Muscle of leg (tissue), 11 donors: ENCODE measurements around the gene THSD4. TPM values are rescaled to one million over a fixed set of nuclear protein-coding genes. Genes with fewer than 3 reads are reported as not detected.
A peak's percentile ranks its signal among the peaks of the same experiment; 100 is the strongest.

ENCODE experiments used
- DNase-seq: peaks from one replicate; pipeline ENCODE4 v3.0.0; 2013
- H3K27ac ChIP-seq: one replicate; pipeline ENCODE4 v1.5.1; 2013; ENCODE audit warnings: mild to moderate bottlenecking, low read length, control low read depth
- H3K27me3 ChIP-seq: one replicate; pipeline ENCODE4 v1.6.1; 2013; ENCODE audit warnings: low read length; ENCODE audit not compliant: control insufficient read depth, insufficient read depth
- H3K36me3 ChIP-seq: one replicate; pipeline ENCODE4 v1.6.1; 2013; ENCODE audit warnings: low read length; ENCODE audit not compliant: control insufficient read depth, insufficient read depth
- H3K4me1 ChIP-seq: one replicate; pipeline ENCODE4 v1.6.1; 2013; ENCODE audit warnings: low read length; ENCODE audit not compliant: control insufficient read depth, insufficient read depth
- H3K4me3 ChIP-seq: one replicate; pipeline ENCODE4 v1.5.1; 2013; ENCODE audit warnings: low read length, control low read depth
- H3K9me3 ChIP-seq: replicated peaks from 2 replicates; pipeline ENCODE4 v1.6.1; 2013; ENCODE audit warnings: low read depth, low read length; ENCODE audit not compliant: control insufficient read depth
- WGBS: methylation state at CpG from one replicate; pipeline ENCODE4 v1.1.5; 2013; ENCODE audit warnings: missing lambda C conversion rate; ENCODE audit not compliant: insufficient coverage; 5-methylcytosine and 5-hydroxymethylcytosine counted together
- polyA plus RNA-seq, 8 donors: library from polyadenylated mRNA; unstranded; fragments of 120-200 nt; gene quantifications; one replicate each; pipeline versions ENCODE4 v1.2.1 to v1.2.3, GENCODE V29; 2013; ENCODE audit warnings: inconsistent platforms in 1 of 8, low replicate concordance in 1 of 8; ENCODE audit not compliant: insufficient read length in 8 of 8, insufficient read depth in 1 of 8
- total RNA-seq: library from RNA; stranded (reverse); fragments of 120-200 nt; gene quantifications from one replicate; pipeline ENCODE4 v1.2.4, GENCODE V29; 2013

The THSD4 gene
- total and polyA plus RNA-seq, 9 donors = 17.6 to 33.8 (median 25.5) TPM

DNA sequence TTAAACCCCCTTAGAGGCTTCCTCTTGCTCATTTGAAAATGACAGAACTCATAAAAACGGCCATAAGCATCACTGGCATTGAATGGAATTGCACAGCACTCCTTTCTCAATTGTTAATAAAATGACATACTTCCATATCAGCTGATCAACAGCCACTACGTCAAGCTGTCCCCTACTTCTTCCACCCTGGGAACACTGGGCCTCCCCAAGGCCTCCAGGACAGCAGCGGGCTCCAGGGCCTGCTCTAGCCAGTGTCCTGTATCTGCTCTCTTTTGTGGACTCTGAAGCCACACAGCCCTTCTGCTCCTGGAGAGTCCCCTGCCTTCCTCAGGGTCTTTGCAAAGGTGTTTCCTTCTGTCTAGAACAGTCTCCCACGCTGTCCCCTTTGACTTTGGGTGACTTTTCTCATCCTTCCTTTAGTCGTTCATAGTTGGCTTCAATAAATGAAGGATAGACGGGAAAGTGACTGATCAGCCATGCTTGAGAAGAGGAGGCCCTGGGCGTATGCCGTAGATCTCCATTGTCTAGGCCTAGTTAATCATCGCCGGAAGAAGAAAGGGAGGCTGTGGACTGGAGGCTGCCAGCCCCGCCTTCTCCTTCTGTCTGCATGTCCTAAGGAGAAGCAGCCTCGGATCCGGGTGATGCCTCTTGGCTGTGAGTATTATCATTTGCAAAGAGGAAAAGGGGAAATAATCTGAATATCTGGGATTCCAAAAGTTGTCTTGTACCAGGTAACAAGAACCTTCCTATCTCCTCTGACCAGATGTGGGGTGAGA lies 4.7 kb upstream of the THSD4 start:
- Histone ChIP-seq H3K27me3 (no peaks in the 10 kb centered on the region), H3K4me1 (peaks cover 5% of the 10 kb centered on the region), H3K36me3 (no peaks in the 10 kb centered on the region), H3K4me3 (no peak overlapping the region), H3K9me3 (no peaks in the 10 kb centered on the region), H3K27ac (no peak overlapping the region)
- 88% methylated on average over 8 of the region's 13 CpGs for WGBS
- DNase-seq = no peak

DNA sequence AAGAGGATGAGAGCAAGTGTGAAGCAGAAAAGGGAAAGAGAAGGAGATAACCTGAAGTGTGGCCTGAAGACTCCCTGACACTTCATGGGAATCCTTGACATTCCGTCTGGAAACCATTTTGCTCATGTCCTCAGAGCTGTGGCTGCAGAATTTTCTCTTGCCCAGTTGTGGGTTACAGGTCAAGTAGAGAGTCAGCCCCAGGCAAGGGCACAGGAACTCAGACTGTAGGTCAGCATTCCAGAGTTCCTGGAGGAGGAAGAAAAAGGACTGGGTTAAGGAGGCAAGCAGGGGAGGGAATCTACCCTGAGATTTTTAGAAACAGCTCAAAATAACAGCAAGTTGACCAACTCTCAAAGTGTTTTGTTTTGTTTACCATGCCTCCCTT lies 4.1 kb upstream of the THSD4 start:
- 88% methylated on average over 1 of the region's 1 CpG for WGBS
- Histone ChIP-seq H3K4me1 (peaks cover 7% of the 10 kb centered on the region), H3K36me3 (no peaks in the 10 kb centered on the region), H3K27me3 (peaks cover 5% of the 10 kb centered on the region), H3K9me3 (no peaks in the 10 kb centered on the region), H3K4me3 (no peak overlapping the region), H3K27ac (no peak overlapping the region)
- DNase-seq = no peak

DNA sequence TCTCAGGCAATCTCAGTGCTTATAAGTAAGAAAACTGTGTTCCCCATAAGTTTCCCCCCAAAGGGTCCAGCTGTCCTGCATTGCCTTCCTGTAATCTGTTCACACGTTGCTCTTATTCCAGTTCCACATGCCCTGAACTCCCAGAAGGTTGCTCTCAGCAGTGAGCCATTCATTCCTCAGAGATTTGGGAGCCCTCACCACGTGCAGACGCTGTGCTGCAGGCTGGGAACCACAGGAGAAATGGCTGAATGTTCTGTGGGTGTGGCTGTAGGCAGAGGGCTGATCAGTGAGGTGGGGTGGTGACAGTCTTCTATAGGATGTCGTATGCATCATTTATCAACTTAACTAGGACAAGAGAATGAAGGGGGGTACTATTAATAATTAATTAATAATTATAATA lies 3.3 kb upstream of the THSD4 start:
- DNase-seq = no peak
- H3K4me1 ChIP-seq = peaks cover 13% of the 10 kb centered on the region
- no peaks in the 10 kb centered on the region for H3K36me3 ChIP-seq
- H3K9me3 ChIP-seq = no peaks in the 10 kb centered on the region
- no peak overlapping the region for H3K27ac ChIP-seq
- no peak overlapping the region for H3K4me3 ChIP-seq
- 20% methylated on average over 1 of the region's 4 CpGs for WGBS
- H3K27me3 ChIP-seq = peaks cover 11% of the 10 kb centered on the region

DNA sequence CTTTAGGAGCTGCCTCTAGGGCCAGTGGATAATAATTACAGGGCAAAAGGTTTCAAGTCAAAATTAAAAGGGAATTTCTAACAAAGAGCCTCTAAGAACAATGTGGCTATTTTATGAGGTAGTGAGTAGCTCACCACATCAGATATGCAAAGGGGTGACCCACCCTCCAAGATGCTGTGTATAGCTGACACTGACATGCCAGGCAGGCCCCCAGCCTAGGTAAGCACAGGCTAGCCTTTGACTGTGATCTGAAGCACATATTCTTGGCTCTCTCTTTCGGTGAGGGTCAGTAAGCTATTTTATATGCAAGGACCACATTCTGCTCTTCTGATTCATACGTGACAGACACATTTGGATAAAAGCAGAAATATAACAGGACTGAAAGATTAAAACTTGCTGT lies 2.8 kb upstream of the THSD4 start:
- WGBS = no CpG with 5 or more reads among the region's 2 CpGs
- no peaks in the 10 kb centered on the region for H3K9me3 ChIP-seq
- no peak overlapping the region for H3K4me3 ChIP-seq
- peaks cover 14% of the 10 kb centered on the region for H3K4me1 ChIP-seq
- DNase-seq = no peak
- no peak overlapping the region for H3K27ac ChIP-seq
- H3K36me3 ChIP-seq = no peaks in the 10 kb centered on the region
- peaks cover 13% of the 10 kb centered on the region for H3K27me3 ChIP-seq

DNA sequence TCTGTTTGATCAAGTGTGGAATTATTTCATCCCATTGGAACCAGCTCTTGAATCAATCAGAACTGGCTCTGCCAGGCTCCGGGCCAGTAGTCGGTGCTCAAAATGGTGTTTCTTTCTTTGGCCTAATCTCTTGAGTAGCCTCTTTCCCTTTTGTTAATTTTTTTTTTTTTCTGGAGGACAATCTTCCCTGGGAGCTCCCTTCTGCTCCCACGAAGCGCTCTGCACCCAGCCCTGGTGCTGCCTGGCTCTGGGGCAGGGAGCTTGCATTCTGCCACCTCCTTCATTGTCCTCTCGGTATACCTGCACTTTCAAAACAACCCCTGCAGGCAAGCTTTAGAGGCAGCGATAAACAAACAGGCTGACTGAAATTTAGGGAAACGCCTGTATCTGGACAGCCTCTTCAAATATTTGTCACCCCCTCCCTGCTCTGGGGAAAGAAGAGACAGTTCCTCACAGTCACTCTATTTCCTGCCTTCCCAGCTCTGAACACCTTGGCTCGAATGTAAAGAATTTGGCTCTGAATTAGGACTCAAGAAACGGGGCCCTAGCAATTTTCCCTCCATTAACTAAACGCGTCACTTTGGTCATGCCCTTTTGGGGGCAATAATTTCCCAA lies 1.1 kb upstream of the THSD4 start:
- H3K27ac ChIP-seq = no peak overlapping the region
- H3K4me3 ChIP-seq = no peak overlapping the region
- H3K27me3 ChIP-seq = peaks cover 17% of the 10 kb centered on the region
- no peaks in the 10 kb centered on the region for H3K9me3 ChIP-seq
- H3K36me3 ChIP-seq = peaks cover under 1% of the 10 kb centered on the region
- DNase-seq = peak; percentile 20
- WGBS = 80% methylated on average over 1 of the region's 11 CpGs
- H3K4me1 ChIP-seq = peaks cover 14% of the 10 kb centered on the region

DNA sequence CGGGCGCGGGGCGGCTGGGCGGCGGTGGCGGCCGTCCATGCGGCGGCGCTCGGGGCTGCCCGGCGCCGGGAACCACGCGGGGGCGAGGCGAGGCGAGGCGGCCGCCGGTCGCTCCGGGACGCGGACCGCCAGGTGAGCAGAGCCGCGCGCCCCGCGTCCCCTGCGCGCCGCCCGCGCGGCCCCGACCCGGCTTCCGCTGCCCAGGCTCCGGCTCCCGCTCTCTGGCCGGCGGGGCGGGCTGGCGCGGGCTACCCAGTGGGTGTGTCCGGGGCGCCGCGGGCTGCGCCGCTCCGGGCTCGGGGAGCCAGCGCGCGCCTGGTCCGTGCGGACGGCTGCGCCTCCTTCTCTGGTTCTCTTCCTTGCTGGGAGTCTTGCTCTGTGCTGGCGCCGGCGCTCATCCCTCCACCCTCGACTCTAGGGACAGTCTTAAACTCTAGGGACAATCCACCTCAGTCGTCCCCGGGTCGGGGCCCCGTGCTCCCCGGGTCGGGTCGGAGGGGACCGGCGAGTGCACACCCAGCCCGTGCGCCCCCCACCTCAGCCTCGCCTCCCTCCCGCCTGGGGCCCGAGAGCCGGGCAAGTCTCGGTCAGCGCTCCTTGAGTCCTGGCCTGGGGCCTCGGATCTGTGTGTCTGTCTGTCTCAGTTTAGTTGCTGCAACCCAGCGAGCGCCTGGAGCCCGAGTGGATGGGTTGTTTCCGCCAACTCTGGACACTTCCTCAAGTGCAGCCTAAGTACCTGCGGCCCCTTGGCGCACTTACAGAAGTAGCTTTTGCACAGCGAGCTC lies 488 bp downstream of the THSD4 start:
- peaks cover 17% of the 10 kb centered on the region for H3K27me3 ChIP-seq
- under 1% methylated on average over 82 of the region's 93 CpGs for WGBS
- peak overlapping the region; percentile 47 for H3K27ac ChIP-seq
- H3K4me3 ChIP-seq = peak overlapping the region; percentile 68
- peak; percentile 71 for DNase-seq
- peaks cover 27% of the 10 kb centered on the region for H3K4me1 ChIP-seq
- H3K36me3 ChIP-seq = peaks cover 3% of the 10 kb centered on the region
- no peaks in the 10 kb centered on the region for H3K9me3 ChIP-seq

DNA sequence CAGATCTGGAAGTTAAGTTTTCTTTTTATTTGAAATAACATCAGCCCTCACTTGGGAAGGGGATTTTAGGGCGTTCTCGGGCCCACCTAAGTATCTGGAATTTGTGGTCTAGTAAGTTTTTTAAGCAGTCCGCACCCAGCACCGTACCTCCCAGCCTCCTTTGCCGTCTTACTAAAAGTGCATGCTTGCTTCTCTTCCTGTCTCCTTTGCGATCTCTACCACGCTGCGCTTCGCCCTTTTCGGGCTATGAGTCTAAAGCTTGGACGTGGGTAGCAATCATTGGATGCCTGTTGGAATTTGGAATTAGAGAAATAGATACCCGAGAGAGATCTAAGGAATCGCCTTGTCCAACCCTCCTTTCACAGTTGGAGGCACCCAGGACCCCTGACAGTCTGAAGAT lies 1.1 kb downstream of the THSD4 start:
- DNase-seq = peak; percentile 18
- Histone ChIP-seq H3K27ac (peak overlapping the region; percentile 47), H3K36me3 (peaks cover 3% of the 10 kb centered on the region), H3K27me3 (peaks cover 17% of the 10 kb centered on the region), H3K4me3 (peak overlapping the region; percentile 68), H3K4me1 (peaks cover 33% of the 10 kb centered on the region), H3K9me3 (no peaks in the 10 kb centered on the region)
- no CpG with 5 or more reads among the region's 13 CpGs for WGBS

DNA sequence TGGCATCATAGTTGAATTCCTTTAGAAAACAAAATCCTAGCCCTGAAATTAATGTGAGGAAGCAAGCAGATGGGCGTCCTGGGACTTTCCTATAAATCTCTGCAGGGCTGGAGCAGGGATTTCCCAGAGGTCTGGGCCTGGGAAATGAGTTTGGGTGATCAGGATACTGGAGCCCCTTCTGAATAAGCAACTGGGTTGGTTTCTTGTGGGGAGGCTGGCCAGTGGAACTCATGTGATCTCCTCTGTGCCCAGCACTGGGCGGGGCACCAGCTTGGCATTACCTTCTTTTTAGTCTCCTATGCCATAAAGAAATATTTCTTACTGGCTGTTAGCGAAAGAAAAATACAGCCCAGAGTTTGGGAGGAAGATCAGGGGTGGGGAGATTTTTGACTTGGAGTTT lies 1.7 kb downstream of the THSD4 start:
- H3K4me1 ChIP-seq = peaks cover 39% of the 10 kb centered on the region
- no peaks in the 10 kb centered on the region for H3K9me3 ChIP-seq
- H3K36me3 ChIP-seq = peaks cover 3% of the 10 kb centered on the region
- DNase-seq = peak; percentile 24
- H3K27ac ChIP-seq = peak overlapping the region; percentile 13
- WGBS = 60% methylated on average over 1 of the region's 3 CpGs
- H3K4me3 ChIP-seq = no peak overlapping the region
- peaks cover 17% of the 10 kb centered on the region for H3K27me3 ChIP-seq

DNA sequence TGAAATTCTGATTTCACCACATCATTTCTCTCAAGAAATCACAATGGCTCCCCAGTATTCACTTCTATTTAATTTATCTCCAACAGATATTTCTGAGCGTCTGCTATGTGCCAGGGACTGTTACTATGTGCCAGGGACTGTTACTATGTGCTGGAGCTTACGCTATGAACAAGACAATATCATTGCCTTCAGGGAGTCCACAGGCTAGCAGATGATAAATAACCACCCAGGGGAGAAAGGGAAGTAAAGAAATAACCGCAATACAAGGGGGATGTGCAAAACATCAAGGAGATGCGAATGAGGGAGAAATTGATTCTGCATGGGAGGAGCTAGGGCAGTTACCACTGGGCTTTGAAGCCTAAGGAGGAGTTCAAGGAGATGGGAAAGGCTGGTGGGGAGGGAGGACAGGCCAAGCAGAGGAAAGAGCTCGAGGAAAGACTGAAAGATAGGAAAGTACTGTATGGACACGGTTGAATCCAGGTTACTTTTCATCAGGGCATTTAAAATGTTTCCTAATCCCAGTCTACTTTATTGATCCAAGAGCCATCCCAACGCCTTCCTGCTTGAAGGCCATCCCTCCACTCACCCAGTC lies 2.5 kb downstream of the THSD4 start:
- no peak for DNase-seq
- no peaks in the 10 kb centered on the region for H3K9me3 ChIP-seq
- H3K4me3 ChIP-seq = no peak overlapping the region
- no peak overlapping the region for H3K27ac ChIP-seq
- 89% methylated on average over 5 of the region's 7 CpGs for WGBS
- peaks cover 40% of the 10 kb centered on the region for H3K4me1 ChIP-seq
- H3K36me3 ChIP-seq = peaks cover 3% of the 10 kb centered on the region
- peaks cover 17% of the 10 kb centered on the region for H3K27me3 ChIP-seq

DNA sequence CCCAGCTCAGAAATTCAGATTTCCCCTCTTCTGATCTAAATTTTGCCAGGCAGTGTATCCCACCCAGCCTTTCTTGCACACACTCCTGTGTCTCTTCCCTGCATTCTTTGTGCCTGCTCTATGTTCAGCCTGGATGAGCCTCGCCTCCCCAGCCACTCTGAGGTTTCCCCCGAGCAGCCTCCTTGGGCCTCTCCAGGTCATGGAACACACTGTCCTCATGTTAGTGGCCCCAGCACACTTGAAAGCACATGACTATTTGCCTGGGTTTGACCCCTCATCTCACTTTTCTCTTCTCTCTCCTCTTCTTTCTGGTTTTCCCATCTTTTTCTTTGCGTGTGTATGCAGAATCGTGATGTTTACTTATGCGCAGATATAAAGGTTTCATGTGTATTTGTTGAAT lies 3.1 kb downstream of the THSD4 start:
- peaks cover 3% of the 10 kb centered on the region for H3K36me3 ChIP-seq
- H3K9me3 ChIP-seq = no peaks in the 10 kb centered on the region
- peaks cover 17% of the 10 kb centered on the region for H3K27me3 ChIP-seq
- no peak for DNase-seq
- 72% methylated on average over 2 of the region's 5 CpGs for WGBS
- H3K4me1 ChIP-seq = peaks cover 45% of the 10 kb centered on the region
- no peak overlapping the region for H3K4me3 ChIP-seq
- H3K27ac ChIP-seq = no peak overlapping the region
